MV-4-11 (cell line): Measurements from ENCODE around the gene IL17RD.
"Not testable (repeated sequence)": the region's sequence is repeated elsewhere in the genome, so short reads cannot be mapped to it uniquely, and the experiment has no call there.

Source experiments
- DNase-seq: peaks from one replicate; lab custom pipeline; 2025; lab: John Stamatoyannopoulos, UW

The IL17RD gene

DNA sequence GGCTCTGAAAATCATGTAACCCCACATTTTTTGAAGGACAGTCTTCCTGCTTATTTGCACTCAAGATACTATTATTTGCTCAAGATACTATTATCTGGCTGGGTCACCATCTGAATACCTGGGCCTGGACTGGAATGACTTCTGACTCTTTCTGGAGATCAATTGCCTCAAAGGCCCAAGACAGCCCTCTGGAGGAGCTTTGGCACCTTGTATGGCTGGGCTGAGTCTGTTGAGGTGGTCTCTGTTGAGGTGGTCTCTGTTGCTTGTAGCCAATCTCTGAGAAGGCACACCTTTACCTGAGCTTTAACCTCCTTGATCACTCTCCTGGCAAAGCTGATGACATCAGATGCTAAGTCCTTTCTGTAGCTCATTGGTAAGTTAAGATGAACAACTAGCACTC is 71.7 kb downstream of the IL17RD start:
- no peak for DNase-seq

DNA sequence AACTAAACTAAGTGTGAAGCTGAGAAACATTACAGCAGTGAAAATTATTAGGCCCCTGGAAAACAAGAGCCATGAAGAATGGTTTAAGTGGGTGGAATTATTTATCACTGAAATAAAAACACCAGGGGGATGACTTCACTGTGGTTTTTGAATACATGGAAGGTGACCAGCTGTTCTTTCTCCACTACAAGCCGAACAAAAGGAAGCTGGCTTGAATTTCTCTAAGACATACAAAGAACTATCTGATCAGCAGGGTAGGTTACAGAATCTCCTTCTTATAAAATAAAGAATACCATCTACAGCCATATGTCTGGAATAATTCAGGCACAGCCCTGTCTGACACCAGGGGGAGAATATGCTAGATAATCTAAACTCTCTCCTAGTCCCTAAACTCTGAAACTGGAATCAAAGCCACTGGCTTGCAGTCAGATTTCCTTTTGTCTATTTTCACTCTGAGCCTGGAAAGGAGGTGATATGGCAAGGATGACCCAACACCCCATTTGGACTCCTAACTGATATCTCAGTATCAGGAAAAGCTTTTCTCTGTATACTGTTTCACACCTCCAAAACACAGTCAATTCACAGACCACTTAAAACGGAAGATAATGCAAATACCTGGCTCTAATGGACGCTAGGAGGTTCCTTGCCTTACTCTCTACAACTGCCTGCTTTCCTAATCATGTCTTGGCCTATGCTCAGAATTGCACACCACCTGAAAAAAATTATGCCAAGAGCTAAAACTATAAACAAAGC is 73.5 kb downstream of the IL17RD start:
- no peak for DNase-seq

DNA sequence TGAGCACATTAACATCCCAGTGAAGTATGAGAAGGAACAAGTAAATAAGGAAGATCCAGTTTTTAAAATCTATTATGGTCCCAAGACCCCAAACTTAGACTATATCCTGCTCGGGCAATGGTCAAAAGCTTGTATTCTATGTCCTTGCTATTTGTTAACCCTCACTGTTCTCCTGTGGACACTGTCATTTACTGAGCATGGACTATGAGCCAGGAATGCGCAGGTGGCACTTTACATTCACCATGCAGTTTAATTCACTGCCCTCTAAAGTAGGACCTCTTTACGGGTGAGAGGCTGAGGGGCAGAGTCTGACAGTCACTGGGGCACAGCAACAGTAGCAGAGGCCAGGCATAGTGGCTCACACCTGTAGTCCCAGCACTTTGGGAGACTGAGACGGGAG is 76.1 kb downstream of the IL17RD start:
- no peak for DNase-seq

DNA sequence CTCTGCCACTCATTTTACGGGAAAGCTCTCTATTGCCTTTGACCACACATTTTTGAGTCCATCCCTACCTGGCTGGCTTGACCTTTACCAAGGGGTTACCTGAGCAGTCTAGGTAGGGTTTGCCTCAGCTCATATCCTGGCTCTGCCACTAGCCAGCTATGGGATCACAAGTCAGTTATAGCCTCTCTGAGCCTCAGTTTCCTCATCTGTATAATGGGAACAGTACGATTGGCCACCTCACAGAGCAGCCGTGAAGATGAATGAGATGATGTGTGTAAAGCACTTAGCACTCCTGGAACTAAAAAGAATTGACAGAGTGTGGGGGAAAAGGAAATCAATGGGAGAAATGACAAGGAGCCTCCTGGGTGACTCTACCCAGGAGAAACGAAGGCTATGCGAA is 76.7 kb downstream of the IL17RD start:
- DNase-seq: no peak

DNA sequence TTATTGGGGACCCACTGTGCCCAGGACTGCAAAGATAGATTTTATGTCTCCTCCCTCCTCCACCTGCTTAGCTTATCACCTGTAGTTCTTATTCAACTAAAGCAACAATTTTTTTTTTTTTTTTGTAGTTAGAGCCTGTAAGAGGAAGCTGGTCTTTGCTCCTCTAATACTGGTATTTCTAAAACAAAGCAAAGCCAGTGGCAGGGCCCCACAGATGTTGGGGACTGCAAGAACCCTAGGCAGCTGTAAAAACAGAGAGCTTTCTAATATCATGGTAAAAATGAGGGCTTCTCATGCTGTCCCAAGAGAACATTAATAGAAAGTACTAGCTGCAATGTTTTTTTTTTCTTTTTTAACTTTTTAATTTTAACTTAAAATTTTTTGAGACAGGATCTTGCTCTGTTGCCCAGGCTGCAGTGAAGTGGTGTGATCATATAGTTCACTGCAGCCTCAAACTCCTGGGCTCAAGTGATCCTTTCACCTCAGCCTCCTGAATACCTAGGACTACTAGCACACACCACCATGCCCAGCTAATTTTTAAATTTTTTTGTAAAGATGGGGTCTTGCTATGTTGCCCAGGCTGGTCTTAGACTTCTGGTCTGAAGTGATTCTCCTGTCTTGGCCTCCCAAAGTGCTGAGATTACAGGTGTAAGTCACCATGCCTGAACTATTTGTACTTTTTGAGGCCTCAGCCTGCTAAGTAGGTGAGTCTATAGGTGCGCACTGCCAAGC is 77.6 kb downstream of the IL17RD start:
- DNase-seq: no peak

DNA sequence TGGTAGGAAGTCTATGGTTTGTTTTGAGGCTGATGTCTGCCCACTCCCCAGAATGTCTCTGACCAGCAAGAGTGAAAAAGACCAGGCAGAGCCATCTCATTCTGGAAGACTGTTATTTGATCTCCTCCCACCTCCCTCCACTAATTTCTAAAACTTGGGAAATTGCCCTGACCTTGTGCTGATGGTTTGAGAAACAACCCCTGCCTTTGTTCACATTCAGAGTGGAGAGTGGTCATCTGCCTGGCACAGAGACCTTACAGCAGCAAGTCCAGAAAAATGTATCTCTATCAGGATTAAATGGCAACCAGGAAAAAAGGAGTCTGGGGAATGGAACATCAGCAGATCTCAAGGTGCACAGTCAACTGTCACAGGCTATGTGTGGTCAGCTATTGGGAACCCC is 79.0 kb downstream of the IL17RD start:
- no peak for DNase-seq

DNA sequence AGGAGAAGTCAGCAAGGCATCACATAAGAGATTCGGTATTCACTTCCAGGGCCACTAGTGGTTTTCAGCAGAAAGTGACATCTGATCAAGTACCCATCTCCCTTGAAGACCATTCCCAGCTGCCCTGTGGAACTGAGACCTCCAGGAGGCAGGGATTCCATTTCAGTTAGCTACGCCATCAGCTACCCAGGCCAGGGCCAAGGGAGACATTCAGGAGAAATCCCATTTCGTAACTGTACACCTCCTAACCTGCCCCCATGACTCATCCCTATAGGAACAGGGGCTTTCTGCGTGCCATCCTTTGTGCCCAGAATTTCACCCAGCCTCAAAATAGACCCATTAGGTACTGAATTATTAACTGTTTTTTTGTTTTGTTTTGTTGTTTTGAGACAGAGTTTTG is 79.9 kb downstream of the IL17RD start:
- no peak for DNase-seq

DNA sequence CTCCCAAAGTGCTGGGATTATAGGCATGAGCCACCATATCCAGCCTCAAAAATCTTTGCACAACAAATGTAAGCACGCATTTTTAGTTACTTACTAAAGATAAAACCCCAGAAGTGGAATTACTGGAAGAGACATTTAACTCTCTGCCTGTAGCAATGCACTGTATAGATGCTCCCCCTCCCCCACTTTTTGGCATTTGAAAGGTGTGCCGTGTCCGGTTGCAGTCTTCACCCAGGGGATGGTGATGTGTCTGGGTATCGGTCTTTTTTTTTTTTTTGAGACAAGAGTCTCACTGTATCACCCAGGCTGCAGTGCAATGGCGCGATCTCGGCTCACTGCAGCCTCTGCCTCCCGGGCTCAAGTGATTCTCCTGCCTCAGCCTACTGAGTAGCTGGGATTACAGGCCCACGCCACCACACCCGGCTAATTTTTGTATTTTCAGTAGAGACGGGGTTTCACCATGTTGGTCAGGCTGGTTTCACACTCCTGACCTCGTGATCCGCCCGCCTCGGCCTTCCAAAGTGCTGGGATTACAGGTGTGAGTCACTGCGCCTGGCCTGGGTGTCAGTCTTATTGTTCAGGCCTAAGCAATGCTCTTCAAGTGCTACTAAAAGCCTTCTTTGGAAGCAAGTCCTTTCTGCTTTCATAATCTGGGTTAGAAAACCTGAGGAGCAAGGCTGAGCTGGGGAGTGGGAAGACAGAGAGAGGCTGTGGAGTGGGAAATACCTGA is 81.7 kb downstream of the IL17RD start:
- DNase-seq: not testable (repeated sequence)

DNA sequence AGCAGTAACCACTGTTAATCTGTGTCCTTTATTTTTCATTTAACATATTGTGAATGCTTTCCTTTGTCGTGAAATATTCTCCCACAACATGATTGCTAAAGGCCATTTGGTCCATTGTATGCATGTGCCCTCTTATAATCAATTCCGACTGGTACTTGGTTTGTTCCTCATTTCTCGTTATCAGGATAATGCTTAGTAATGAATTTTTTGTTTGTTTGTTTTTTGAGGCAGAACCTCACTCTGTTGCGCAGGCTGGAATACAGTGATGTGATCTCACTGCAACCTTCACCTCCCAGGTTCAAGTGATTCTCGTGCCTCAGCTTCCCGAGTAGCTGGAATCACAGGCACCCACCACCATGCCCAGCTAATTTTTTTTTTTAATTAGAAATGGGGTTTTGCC is 82.7 kb downstream of the IL17RD start:
- no peak for DNase-seq

DNA sequence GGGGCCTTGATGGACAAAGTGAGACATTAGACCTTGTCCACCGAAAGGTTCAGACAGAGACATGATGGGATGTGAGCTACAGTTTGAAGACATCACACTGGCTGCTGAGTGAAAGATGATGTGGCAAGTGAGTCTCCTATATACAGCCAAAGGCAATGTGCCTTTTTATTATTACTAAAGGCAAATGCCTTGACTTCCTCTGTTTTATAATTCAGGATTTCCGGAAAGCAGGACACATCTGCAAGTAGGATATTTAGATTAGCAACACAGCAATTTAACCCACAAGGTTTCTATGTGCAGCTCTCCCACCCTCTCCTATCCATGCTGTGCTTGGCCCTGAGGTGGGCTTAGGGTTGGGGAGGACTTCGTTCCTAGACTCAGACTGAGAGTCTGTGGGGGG is 84.0 kb downstream of the IL17RD start:
- no peak for DNase-seq

DNA sequence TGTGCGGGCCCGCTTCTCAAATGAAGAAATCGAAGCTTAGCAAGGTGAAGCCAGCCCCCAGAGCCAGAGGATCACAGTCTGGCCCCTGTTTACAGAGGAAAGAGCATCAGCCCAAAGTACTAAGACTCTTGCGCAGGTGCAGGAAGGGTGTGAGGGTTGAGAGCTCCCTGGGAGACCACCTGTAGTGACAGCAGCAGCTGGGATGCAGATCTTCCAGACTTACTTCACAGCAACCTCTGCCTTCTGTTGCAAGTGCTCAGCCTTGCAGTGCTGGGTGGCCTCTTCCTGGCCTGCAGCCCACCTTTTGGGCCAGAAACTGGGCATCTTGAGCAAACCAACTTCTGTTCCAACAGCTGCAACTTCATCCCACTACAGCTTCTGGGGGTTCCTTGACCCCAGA is 85.0 kb downstream of the IL17RD start:
- no peak for DNase-seq

DNA sequence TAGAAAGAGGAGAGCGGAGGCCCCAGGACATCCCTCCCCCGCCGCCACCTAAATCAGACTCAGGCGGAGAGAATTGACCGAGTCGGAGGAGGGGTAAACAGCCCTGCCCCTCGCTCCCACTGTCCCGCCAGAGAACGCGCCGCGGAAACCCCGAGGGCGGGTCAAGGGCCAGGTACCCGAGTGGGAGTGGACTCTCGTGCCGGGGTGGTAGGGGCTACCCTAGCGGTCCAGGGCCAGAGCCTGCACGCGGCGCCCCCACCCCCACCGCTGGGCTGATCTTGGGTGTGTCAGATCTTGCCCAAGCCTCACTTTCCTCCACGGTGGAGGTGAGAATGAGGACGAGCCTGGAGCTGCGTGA is 85.7 kb downstream of the IL17RD start:
- no peak for DNase-seq

DNA sequence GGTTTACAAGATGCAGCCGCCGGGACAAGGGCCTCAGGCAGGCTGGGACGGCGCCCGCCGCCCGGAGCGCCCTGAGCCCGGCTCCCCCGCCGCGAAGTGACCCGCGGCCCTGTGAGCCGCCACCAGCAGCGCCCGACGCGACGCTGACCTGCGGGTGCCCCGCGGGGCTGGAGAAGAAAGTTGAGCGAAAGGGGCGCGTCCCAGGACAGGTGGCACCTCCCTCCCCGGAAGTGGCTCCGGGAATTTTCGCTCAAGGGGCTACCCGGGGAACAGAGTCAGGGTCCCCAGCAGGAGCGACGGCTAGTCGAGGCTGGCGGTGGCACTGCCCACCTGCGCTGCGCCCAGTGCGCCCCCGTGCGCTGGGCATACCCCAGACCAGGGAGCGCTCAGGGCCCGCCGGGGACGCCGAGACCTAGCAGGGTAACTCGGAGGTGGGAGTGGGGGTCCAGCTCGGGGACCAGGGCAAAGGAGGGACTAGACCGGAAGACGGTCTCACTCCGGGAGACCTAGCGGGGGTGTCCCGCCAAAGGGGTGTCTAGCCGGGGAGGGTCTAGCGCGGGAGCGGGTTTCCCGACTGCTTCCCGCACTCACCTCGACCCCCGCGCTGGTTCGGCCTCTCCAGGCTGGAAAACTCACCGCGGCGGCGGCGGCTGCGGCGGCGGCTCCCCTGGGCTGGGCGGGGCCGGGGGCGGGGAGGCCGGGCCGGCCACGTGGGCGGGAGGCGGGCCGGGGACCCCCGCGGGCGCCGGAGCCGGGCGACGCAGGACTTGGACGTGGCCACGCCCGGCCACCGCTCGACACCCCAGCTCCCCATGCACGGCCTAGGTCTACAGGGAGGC is 86.3 kb downstream of the IL17RD start:
- no peak for DNase-seq

DNA sequence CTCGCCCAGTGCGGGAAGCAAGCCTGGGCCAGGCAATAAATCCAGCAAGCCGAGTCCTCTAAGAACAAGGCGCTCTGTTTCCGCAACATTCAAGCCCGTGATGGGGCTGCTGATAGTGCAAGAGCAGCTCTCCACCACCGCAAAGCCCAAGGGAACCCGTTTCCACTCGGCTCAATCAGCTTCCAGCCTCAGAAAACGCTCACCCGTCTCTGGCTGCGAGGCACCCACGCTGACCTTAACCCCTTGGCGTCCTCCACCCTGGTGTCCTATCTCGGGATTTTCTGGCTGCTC is 86.9 kb downstream of the IL17RD start:
- peak; percentile 40 for DNase-seq

DNA sequence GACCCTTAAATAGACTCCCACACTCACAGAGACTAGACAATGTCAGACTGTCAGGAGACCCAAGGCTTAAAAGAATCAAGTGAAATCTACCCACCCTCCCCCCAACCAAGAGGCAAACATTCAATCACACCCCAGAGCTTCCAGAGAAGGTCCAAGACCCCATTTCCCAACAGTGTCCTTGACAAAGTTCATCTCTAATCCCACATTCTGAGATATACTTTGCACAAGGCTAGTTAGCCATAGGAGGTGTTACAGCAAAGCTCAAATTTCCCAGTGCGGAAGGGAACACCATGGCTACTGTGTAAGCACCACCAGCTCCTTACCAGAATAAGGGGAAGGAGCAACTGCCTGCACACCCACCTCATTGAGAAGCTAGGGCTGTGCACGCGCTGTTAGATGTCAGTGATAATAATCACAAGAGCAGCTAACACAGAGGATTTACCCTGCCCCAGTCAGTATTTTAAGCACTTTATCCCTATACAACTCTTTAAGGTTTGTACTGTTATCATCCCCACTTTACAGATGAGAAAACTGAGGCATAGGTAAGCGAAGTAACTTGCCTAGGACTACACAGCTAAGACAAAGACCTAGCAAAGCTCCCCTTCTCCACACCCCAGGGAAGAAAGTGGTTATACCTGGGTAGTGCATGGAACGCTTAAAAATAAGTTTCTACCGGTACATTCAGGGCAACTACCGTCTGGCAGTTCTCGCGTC is 87.4 kb downstream of the IL17RD start:
- no peak for DNase-seq

DNA sequence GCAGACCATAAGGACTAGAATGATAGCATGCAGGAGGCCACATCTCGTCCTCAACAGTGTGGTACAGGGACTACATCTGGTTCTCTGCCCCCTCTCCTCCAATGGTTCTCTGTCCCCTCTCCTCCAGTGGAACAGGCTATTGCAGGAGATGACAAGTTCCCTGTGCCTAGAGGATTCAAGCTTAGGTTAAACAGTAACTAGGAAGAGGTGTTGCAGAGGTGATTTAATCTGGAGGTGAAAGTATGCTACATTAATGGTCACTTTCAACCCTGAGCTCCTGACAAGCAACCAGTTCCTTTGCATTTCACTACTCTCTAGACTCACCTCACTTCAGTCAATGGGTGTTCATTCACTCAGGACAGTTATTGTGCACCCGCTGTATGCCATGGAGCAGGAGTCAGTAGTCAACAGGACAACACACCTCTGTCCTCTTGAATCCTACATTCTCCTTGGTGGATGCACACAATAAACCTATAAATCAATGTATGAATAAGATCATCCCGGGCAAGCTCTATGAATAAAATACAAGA is 88.7 kb downstream of the IL17RD start:
- no peak for DNase-seq

DNA sequence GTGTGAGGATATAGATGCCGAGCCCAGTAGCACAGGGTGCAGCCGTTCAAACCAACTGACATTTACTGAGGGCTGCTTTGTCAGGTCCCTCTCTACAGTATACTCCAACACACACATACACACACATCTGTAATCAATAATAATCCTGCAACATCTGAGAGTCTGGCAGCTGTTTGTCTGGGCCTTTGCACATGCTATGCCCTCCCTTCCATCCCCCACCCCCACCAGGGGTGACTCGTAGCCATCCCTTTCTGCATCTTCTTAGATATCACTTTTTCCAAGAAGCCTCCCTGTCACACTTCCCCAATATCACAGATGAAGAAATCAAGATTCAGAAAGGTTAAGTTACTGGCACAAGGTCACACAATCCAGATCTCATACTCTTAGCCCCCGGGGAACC is 91.0 kb downstream of the IL17RD start:
- DNase-seq: no peak

DNA sequence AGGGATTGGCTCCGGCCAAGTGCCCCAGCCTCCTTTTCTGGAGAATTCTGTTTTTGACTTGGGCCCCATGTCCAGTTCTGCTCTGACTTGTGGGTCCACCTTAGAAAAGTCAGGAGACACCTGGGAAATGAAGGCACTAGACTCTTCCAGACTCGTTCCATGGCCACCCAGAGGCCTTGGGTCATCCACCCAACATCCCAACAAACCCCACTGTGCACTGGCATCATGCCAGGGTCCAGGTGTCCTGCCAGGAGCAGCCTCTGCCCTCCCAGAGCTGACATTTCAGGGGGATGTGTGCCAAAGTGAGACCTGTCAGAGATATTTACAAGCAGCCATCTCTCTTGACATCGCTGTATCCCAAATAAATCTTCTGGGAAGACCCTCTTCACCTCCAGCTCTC is 91.5 kb downstream of the IL17RD start:
- no peak for DNase-seq

DNA sequence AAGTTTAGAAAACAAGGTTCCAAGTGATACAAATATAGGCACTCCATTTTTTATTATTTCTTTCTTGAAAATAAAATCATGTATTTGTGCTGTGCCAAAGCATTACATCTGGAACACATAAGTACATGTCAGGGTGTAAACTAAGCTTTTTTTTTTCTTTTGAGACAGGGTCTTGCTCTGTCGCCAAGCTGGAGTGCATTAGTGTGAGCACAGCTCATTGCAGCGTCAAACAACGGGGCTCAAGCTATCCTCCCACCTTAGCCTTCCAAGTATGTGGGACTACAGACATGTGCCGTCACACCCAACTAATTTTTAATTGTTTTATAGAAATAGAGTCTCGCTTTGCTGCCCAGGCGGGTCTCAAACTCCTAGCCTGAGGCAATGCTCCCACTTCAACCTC is 95.7 kb downstream of the IL17RD start:
- no peak for DNase-seq

DNA sequence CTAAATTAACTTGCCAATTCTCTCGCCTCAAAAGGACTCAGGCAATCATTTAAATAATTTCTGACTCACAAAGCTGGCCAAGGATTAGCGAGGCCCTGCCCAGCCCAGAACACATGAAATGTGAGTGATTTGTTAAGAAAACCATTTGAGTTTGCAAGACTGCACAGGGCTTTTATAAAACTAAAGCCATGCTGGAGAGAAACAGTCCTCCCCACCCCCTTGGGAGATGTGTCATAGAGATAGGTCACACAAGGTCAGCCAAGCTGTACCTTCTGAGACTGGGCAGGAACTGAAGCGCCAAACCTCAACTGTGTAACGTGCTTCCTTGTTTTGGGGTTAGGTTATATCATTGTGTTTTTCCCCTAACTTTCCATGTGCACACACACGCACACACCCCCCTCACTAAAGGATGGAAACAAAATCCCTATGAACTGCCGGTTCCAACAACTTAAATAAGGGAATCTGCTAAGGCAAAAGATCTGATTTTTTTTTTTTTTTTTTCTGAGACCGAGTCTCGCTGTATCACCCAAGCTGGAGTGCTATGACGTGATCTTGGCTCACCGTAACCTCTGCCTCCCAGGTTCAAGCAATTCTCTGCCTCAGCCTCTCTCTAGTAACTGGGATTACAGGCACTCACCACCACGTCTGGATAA is 96.6 kb downstream of the IL17RD start:
- DNase-seq: peak; percentile 85

DNA sequence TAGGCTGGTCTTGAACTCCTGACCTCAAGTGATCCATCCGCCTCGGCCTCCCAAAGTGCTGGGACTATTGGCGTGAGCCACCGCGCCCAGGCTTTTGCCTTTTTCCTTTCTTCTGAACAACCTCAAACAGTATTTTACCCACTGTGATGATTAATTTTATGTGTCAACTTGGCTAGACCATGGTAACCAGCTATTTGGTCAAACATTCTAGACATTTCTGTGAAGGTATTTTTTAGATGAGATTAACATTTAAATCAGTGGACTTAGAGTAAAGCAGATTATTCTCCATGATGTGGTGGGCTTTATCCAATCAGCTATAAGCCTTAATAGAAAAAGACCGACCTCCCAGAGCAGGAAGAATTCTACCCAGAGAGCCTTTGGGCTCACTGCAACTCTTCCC is 98.7 kb downstream of the IL17RD start:
- DNase-seq: no peak
